ENCODE data around the gene CHRNA5.

CHRNA5 gene

DNA sequence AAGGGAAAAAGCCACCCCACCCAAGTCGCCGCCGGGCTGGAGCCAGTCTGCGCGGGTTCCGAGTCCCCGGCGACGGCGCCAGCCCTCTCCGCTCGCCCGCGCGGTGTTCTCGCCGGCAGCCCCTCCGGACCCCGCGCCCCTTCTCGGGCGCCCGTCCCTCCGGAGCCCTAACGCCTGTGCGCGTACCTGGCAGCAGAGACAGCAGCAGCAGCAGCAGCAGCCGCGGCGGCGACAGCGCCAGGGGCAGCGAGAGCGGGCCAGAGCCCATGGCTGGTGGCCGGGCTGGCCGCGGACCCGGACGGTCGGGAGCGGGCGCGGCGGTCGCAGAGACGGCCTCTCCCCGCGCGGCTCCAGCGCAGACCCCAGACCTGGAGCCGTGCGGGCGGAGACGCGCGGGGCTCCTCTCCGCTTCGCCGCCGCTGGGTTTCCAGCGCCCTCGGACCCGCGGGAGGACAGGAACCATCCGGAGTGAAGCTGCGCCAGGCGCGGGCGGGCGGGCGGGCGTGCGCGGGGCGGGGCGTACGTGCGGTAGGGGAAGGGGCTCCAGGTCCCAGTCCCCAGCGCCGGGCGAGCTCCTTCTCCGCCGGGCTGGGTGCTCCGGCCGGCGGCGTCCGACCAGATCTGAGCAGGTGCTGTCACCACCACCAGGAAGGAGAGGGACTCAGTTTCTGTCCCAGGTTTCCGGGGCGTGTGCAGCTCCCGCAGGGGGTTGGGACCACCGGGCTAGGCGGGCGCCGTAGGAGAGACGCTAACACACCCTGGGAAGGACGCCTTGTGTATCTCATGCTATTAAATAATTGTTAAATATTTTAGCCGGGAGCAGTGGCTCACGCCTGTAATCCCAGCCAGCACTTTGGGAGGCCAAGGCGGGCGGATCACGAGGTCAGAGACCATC is 55.5 kb downstream of the CHRNA5 start, which contains the start of gene CHRNA3:
Gene CHRNA3 (minus strand): TSS at position 470 of the 895 bp plus-strand sequence. CDS start 202 bp downstream, at position 268.
- DNase-seq, result peak; percentile 17

DNA sequence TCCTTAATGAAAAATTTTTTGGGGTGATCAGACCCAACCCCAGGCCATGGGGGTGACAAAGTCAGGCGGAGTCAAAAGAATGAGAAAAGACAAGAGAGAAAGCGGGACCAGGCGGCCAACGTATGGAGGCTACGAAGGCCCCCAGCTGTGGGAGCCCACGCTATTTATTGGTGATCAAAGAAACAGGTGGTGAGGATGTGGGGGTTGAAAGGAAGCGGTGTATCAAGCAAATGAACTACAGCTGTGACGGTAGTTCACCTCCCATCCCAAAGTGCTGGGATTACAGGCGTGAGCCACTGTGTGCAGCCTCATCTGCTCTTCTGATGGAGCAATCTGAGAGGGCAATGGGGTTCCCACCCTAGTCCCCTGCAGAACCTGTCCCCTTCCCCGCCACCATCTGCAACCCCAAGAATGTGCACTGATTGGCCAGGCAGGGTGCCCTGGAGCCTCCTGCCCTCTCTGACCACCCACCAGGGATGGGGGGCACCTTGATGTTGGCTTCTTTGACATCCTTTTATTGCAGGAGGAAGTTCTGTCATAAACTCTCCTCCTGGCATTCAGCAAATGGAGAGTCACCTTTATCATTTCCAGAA is 56.6 kb downstream of the CHRNA5 start:
- no peak for DNase-seq

GRCh38 chr15:78623786-78624497 is 58.6 kb downstream of the CHRNA5 start:
- DNase-seq, result no peak

DNA sequence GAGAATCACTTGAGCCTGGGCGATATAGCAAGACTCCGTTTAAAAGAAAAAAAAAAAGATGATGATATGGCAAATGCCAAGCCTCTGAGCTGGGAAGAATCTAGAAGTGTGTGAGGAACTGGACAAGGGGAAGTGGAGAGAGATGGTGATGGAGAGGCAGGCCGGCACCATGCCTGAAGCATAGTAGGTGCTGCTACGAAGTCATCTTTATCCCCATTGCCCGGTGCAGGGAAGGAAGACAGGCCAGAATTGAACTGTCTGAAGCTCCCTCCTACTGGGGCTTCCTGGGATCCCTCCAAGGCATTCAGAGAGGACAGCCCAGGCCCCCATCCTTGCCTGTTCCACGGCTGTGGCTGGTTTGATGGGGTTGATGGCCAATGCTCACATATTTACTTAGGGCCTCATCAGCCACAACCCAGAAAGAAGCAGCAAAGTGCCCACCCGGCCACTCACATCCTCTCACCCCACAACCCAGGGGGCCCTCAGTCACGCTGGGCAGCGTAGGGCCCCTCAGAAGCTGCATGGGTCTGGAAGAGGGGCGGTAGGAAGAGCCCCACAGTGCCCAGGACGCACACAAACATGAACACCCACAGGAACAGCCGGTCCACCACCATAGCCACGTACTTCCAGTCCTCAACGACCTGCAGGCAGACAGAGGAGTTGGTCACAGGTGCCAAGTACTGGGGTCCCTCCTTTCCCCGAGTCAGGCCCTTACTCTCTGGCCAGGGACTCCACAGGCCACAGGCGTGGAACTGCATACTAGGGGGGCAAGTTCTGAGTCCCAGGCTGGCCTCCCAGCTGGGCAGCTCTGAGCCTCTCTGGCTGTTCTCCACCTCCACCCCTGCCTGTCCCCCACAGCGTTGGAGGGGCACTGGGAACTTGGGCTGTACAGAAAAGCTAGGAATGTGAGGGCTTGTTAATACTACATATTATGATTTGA is 59.6 kb downstream of the CHRNA5 start:
- no peak for DNase-seq

- DNase-seq, result no peak
These were observed 60.4 kb downstream of the CHRNA5 start for GRCh38 chr15:78625606-78626280.

- no peak for DNase-seq
These were observed 61.2 kb downstream of the CHRNA5 start for GRCh38 chr15:78626381-78626995.

- no peak for DNase-seq
These were observed 62.0 kb downstream of the CHRNA5 start for GRCh38 chr15:78627348-78627747.

DNA sequence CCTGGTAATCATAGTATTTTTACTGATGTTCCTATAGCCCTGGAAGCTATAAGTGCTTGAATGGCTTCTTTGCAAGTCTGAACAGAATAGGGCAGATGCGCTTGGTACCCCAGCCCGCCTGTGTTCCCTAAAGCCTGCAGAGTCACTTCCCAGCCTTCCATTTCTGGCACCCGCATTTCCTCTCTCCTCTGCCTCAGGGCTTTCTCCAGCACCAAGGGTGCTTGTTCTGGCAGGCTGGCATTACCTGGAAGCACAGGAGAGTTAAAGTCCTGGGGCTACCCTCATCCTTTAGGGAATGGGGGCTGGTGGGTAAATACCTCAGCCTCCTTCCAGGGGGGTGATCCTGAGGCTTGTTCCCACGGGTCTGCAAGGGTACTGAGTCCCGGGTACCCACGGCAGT is 62.9 kb downstream of the CHRNA5 start:
- DNase-seq, result no peak

DNA sequence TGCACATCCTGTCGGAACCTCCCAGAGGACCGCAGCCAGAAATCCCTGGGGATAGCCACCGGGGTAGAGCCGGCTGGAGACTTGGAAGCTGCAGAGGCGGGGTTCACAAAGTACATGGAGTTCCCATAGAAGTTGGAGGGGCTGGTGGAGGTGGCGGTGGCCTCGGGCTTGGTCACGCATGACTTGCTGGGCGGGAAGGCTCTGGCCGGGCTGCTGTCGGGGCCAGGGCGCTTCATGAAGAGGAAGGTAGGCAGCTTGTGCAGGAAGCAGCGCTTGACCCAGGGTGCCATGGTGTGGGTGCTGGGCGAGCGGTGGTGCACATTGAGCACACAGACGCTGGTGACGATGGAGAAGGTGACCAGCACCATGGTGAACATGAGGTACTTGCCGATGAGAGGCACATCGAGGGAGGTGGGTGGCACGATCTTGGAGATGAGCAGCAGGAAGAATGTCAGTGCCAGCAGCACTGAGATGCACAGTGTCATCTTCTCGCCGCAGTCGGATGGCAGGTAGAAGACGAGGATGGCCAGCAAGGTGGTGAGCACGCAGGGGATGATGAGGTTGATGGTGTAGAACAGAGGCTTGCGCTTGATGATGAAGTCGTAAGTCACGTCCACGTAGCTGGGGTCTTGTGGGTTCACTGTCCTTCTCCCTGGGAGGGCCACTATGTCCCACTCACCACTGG is 63.9 kb downstream of the CHRNA5 start:
- DNase-seq, result no peak

DNA sequence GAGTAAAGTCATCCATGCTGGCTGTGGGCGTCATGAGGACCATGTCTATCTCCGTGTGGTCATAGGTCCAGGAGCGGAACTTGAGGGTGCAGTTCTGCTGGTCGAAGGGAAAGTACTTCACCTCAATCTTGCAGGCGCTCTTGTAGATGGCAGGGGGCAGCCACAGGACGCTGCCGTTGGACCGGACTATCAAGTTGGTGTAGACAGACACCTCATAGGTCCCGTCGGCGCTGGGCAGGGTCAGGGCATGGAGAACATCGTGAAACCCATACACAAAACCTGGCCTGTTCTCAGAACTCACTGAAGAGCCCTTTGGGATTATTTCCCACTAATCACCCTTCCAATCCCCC is 64.4 kb downstream of the CHRNA5 start:
- no peak for DNase-seq

DNA sequence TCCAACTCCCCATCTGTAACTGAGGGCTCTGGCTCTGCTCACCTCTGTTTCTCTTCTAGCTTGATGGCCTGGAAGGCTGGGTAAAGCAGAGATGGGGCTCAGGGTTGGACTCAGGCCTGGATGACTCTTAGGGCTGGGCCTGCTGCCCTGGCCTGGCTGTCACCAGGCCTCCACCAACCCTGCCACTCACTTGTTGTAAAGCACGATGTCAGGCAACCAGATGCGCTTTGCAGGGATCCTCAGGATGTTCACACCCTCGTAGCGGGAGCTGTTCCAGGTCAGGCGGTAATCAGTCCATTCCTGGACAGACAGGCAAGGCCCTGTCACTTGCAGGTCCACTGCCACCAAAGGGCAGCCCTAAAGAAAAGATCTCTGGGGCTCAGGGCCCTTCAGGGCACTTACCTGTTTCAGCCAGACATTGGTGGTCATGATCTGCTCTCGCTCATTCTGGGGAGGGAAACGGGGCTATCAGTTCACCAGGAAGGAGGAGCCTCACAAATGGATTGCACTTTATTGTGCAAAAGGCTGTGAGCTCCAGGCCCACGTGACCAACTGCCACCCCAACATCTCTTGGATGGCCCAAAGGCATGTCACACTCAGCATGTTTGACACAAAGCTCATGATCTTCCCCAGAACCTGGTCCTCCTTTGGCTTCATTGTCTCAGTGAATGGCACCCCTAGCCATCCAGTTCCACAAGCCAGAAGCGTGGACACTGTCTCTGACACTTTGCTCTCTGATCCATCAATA is 65.7 kb downstream of the CHRNA5 start:
- no peak for DNase-seq

- DNase-seq, result no peak
These were observed 68.0 kb downstream of the CHRNA5 start for GRCh38 chr15:78633348-78633747.

- DNase-seq, result no peak
These were observed 69.2 kb downstream of the CHRNA5 start for GRCh38 chr15:78634210-78635145.

GRCh38 chr15:78635346-78635745 is 70.0 kb downstream of the CHRNA5 start:
- no peak for DNase-seq

GRCh38 chr15:78636378-78636859 is 71.1 kb downstream of the CHRNA5 start:
- DNase-seq, result no peak

- DNase-seq, result no peak
These were observed 72.6 kb downstream of the CHRNA5 start for GRCh38 chr15:78637776-78638435.

- peak; percentile 75 for DNase-seq
These were observed 73.5 kb downstream of the CHRNA5 start for GRCh38 chr15:78638658-78639314.
